Neuron (in vitro differentiated cells): ENCODE results near the gene NCKIPSD.

Experiments
- H2AFZ ChIP-seq: one replicate; pipeline ENCODE4 v1.6.1; 2013; ENCODE audit warnings: low read depth, mild to moderate bottlenecking, inconsistent platforms, low read length, moderate library complexity
- H3K27me3 ChIP-seq: one replicate; pipeline ENCODE4 v1.6.1; 2013; ENCODE audit warnings: low read length; ENCODE audit not compliant: insufficient read depth
- H3K36me3 ChIP-seq: one replicate; pipeline ENCODE4 v1.6.1; 2013; ENCODE audit warnings: low read length; ENCODE audit not compliant: insufficient read depth
- H3K4me1 ChIP-seq: one replicate; pipeline ENCODE4 v1.6.1; 2013; ENCODE audit warnings: low read length; ENCODE audit not compliant: insufficient read depth
- H3K4me3 ChIP-seq: 2 replicates; pipeline ENCODE4 v1.5.1; 2013; ENCODE audit warnings: mild to moderate bottlenecking, low read length, moderate library complexity
- H3K9me3 ChIP-seq: one replicate; pipeline ENCODE4 v1.6.1; 2013; ENCODE audit warnings: low read length

The NCKIPSD gene

GRCh38 chr3:48711727-48712126 is 26.0 kb upstream of the NCKIPSD start:
- no peak overlapping the region for H3K4me3 ChIP-seq
- peaks cover 12% of the 10 kb centered on the region for H3K4me1 ChIP-seq
- H2AFZ ChIP-seq: no peak overlapping the region
- peaks cover 6% of the 10 kb centered on the region for H3K9me3 ChIP-seq
- peaks cover 64% of the 10 kb centered on the region for H3K36me3 ChIP-seq
- no peaks in the 10 kb centered on the region for H3K27me3 ChIP-seq

- H3K9me3 ChIP-seq: peaks cover 6% of the 10 kb centered on the region
- peaks cover 71% of the 10 kb centered on the region for H3K36me3 ChIP-seq
- no peak overlapping the region for H3K4me3 ChIP-seq
- no peaks in the 10 kb centered on the region for H3K4me1 ChIP-seq
- no peak overlapping the region for H2AFZ ChIP-seq
- H3K27me3 ChIP-seq: no peaks in the 10 kb centered on the region
Measured at GRCh38 chr3:48709051-48709461, 23.3 kb upstream of the NCKIPSD start.

- Histone ChIP-seq H3K36me3 (peaks cover 68% of the 10 kb centered on the region), H2AFZ (no peak overlapping the region), H3K4me1 (no peaks in the 10 kb centered on the region), H3K4me3 (no peak overlapping the region), H3K9me3 (peaks cover 6% of the 10 kb centered on the region), H3K27me3 (no peaks in the 10 kb centered on the region)
Measured at GRCh38 chr3:48708481-48708889, 22.8 kb upstream of the NCKIPSD start.

GRCh38 chr3:48707157-48707556 is 21.4 kb upstream of the NCKIPSD start:
- H3K9me3 ChIP-seq: peaks cover 7% of the 10 kb centered on the region
- H2AFZ ChIP-seq: no peak overlapping the region
- H3K4me1 ChIP-seq: no peaks in the 10 kb centered on the region
- H3K36me3 ChIP-seq: peaks cover 67% of the 10 kb centered on the region
- H3K4me3 ChIP-seq: no peak overlapping the region
- no peaks in the 10 kb centered on the region for H3K27me3 ChIP-seq

- no peak overlapping the region for H3K4me3 ChIP-seq
- H3K9me3 ChIP-seq: peaks cover 2% of the 10 kb centered on the region
- no peaks in the 10 kb centered on the region for H3K27me3 ChIP-seq
- H3K4me1 ChIP-seq: no peaks in the 10 kb centered on the region
- H2AFZ ChIP-seq: no peak overlapping the region
- H3K36me3 ChIP-seq: peaks cover 60% of the 10 kb centered on the region
Measured at GRCh38 chr3:48702320-48702920, 16.7 kb upstream of the NCKIPSD start.

GRCh38 chr3:48700731-48701405 is 15.2 kb upstream of the NCKIPSD start:
- H3K4me1 ChIP-seq: no peaks in the 10 kb centered on the region
- no peak overlapping the region for H2AFZ ChIP-seq
- no peak overlapping the region for H3K4me3 ChIP-seq
- no peaks in the 10 kb centered on the region for H3K27me3 ChIP-seq
- peaks cover 55% of the 10 kb centered on the region for H3K36me3 ChIP-seq
- H3K9me3 ChIP-seq: peaks cover 2% of the 10 kb centered on the region

GRCh38 chr3:48698891-48699290 is 13.2 kb upstream of the NCKIPSD start:
- Histone ChIP-seq H3K9me3 (peaks cover 2% of the 10 kb centered on the region), H3K4me3 (no peak overlapping the region), H3K36me3 (peaks cover 65% of the 10 kb centered on the region), H2AFZ (no peak overlapping the region), H3K4me1 (no peaks in the 10 kb centered on the region), H3K27me3 (no peaks in the 10 kb centered on the region)

- Histone ChIP-seq H3K4me3 (no peak overlapping the region), H3K9me3 (peaks cover 2% of the 10 kb centered on the region), H3K36me3 (peaks cover 72% of the 10 kb centered on the region), H3K4me1 (no peaks in the 10 kb centered on the region), H3K27me3 (no peaks in the 10 kb centered on the region), H2AFZ (no peak overlapping the region)
Measured at GRCh38 chr3:48697952-48698351, 12.2 kb upstream of the NCKIPSD start.

- H3K4me3 ChIP-seq: no peak overlapping the region
- no peak overlapping the region for H2AFZ ChIP-seq
- H3K9me3 ChIP-seq: no peaks in the 10 kb centered on the region
- peaks cover 73% of the 10 kb centered on the region for H3K36me3 ChIP-seq
- no peaks in the 10 kb centered on the region for H3K27me3 ChIP-seq
- H3K4me1 ChIP-seq: no peaks in the 10 kb centered on the region
Measured at GRCh38 chr3:48696601-48697000, 10.9 kb upstream of the NCKIPSD start.

GRCh38 chr3:48696156-48696555 is 10.4 kb upstream of the NCKIPSD start:
- H3K9me3 ChIP-seq: no peaks in the 10 kb centered on the region
- H3K4me3 ChIP-seq: no peak overlapping the region
- no peak overlapping the region for H2AFZ ChIP-seq
- peaks cover 77% of the 10 kb centered on the region for H3K36me3 ChIP-seq
- no peaks in the 10 kb centered on the region for H3K27me3 ChIP-seq
- no peaks in the 10 kb centered on the region for H3K4me1 ChIP-seq

- Histone ChIP-seq H3K4me1 (no peaks in the 10 kb centered on the region), H3K27me3 (no peaks in the 10 kb centered on the region), H3K9me3 (no peaks in the 10 kb centered on the region), H3K4me3 (no peak overlapping the region), H3K36me3 (peaks cover 77% of the 10 kb centered on the region), H2AFZ (no peak overlapping the region)
Measured at GRCh38 chr3:48695393-48695753, 9.7 kb upstream of the NCKIPSD start.

- no peak overlapping the region for H3K4me3 ChIP-seq
- H3K36me3 ChIP-seq: peaks cover 76% of the 10 kb centered on the region
- no peaks in the 10 kb centered on the region for H3K27me3 ChIP-seq
- H3K9me3 ChIP-seq: no peaks in the 10 kb centered on the region
- H2AFZ ChIP-seq: no peak overlapping the region
- no peaks in the 10 kb centered on the region for H3K4me1 ChIP-seq
Measured at GRCh38 chr3:48694610-48695392, 9.1 kb upstream of the NCKIPSD start.

GRCh38 chr3:48693826-48694225 is 8.1 kb upstream of the NCKIPSD start:
- H3K36me3 ChIP-seq: peaks cover 77% of the 10 kb centered on the region
- no peak overlapping the region for H2AFZ ChIP-seq
- no peaks in the 10 kb centered on the region for H3K4me1 ChIP-seq
- no peak overlapping the region for H3K4me3 ChIP-seq
- H3K27me3 ChIP-seq: no peaks in the 10 kb centered on the region
- no peaks in the 10 kb centered on the region for H3K9me3 ChIP-seq
